H1 (cell line): Measurements from ENCODE around the gene MYH10. TPM values are rescaled to one million over a fixed set of nuclear protein-coding genes. Genes with fewer than 3 reads are reported as not detected.

Experiments
- CHD2 ChIP-seq: IDR thresholded peaks from 2 replicates; pipeline ENCODE4 v1.6.1; 2012; ENCODE audit warnings: low read length, improper control_type of control experiment
- HDAC2 ChIP-seq, 2 experiments: fragments of 300-600 bp in 1 of 2; sonication (generic) in 1 of 2; IDR thresholded peaks; 2 replicates each; pipeline ENCODE4 v1.6.1; 2011 to 2012; ENCODE audit warnings: low read depth in 2 of 2, low read length in 2 of 2, mild to moderate bottlenecking in 2 of 2, moderate library complexity in 2 of 2, borderline replicate concordance in 1 of 2, inconsistent platforms in 1 of 2
- SIN3A ChIP-seq, 2 experiments: IDR thresholded peaks in 1 of 2; conservative IDR thresholded peaks in 1 of 2; 2 replicates each; pipeline ENCODE4 v1.6.1; 2011 to 2012; ENCODE audit warnings: low read length in 2 of 2, improper control_type of control experiment in 1 of 2, low read depth in 1 of 2, mild to moderate bottlenecking in 1 of 2
- SP1 ChIP-seq: IDR thresholded peaks from 2 replicates; pipeline ENCODE4 v1.6.1; 2011; ENCODE audit warnings: low read depth, low read length
- polyA plus RNA-seq, 7 experiments: library from polyadenylated mRNA; depleted of rRNA in 3 of 7; stranded (reverse) in 5 of 7; unstranded in 2 of 7; fragments of >200 nt in 5 of 7; fragments of 200-250 nt in 2 of 7; gene quantifications; 1 replicate in 5 of 7; 2 replicates in 1 of 7; 4 replicates in 1 of 7; pipeline versions ENCODE4 v1.2.1 to v1.2.3, GENCODE V29; 2011 to 2013; ENCODE audit warnings: missing spikeins in 2 of 7, mixed read lengths in 2 of 7
- total RNA-seq: library from RNA; stranded (reverse); fragmentation: NEBNext Ultra II Directional; extraction: Animal tissue kit (Norgen Biotek cat#: 25700); gene quantifications from 2 replicates; pipeline ENCODE4 v1.2.1, GENCODE V29; 2021
- TF ChIP-seq, protein P1 (sequence below): fragments of 300-600 bp; sonication (generic); IDR thresholded peaks from 2 replicates; pipeline ENCODE4 v1.7.1; 2012; ENCODE audit warnings: low read length, moderate library complexity, mild to moderate bottlenecking, inconsistent platforms; ENCODE audit not compliant: insufficient replicate concordance

MYH10 gene
- total and polyA plus RNA-seq, 2 of the 8 experiments (the other 6 are each of a cell fraction or from before 2014, with no cell fraction given), result 64.1 to 289 TPM

DNA sequence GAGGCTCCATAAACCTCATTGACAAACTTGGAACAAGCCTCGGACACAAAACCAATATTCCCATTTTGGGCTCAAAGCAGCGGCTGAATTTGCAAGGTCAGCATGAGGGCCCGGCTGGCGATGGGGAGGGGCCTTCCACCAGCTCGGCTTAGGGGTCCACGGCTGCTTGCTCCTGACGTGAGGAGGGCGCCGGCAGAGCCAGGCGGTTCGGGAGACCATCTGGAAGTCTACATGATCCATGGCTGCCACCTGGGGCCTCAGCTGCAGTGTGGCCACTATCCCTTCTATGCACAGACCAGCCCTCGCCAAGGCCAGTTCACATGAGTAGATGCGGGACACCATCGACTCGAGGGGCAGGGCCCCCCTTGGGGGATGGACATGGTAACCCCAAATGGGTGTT, 155.7 kb downstream of the MYH10 start (continued):
- TF ChIP-seq, protein P1, sequence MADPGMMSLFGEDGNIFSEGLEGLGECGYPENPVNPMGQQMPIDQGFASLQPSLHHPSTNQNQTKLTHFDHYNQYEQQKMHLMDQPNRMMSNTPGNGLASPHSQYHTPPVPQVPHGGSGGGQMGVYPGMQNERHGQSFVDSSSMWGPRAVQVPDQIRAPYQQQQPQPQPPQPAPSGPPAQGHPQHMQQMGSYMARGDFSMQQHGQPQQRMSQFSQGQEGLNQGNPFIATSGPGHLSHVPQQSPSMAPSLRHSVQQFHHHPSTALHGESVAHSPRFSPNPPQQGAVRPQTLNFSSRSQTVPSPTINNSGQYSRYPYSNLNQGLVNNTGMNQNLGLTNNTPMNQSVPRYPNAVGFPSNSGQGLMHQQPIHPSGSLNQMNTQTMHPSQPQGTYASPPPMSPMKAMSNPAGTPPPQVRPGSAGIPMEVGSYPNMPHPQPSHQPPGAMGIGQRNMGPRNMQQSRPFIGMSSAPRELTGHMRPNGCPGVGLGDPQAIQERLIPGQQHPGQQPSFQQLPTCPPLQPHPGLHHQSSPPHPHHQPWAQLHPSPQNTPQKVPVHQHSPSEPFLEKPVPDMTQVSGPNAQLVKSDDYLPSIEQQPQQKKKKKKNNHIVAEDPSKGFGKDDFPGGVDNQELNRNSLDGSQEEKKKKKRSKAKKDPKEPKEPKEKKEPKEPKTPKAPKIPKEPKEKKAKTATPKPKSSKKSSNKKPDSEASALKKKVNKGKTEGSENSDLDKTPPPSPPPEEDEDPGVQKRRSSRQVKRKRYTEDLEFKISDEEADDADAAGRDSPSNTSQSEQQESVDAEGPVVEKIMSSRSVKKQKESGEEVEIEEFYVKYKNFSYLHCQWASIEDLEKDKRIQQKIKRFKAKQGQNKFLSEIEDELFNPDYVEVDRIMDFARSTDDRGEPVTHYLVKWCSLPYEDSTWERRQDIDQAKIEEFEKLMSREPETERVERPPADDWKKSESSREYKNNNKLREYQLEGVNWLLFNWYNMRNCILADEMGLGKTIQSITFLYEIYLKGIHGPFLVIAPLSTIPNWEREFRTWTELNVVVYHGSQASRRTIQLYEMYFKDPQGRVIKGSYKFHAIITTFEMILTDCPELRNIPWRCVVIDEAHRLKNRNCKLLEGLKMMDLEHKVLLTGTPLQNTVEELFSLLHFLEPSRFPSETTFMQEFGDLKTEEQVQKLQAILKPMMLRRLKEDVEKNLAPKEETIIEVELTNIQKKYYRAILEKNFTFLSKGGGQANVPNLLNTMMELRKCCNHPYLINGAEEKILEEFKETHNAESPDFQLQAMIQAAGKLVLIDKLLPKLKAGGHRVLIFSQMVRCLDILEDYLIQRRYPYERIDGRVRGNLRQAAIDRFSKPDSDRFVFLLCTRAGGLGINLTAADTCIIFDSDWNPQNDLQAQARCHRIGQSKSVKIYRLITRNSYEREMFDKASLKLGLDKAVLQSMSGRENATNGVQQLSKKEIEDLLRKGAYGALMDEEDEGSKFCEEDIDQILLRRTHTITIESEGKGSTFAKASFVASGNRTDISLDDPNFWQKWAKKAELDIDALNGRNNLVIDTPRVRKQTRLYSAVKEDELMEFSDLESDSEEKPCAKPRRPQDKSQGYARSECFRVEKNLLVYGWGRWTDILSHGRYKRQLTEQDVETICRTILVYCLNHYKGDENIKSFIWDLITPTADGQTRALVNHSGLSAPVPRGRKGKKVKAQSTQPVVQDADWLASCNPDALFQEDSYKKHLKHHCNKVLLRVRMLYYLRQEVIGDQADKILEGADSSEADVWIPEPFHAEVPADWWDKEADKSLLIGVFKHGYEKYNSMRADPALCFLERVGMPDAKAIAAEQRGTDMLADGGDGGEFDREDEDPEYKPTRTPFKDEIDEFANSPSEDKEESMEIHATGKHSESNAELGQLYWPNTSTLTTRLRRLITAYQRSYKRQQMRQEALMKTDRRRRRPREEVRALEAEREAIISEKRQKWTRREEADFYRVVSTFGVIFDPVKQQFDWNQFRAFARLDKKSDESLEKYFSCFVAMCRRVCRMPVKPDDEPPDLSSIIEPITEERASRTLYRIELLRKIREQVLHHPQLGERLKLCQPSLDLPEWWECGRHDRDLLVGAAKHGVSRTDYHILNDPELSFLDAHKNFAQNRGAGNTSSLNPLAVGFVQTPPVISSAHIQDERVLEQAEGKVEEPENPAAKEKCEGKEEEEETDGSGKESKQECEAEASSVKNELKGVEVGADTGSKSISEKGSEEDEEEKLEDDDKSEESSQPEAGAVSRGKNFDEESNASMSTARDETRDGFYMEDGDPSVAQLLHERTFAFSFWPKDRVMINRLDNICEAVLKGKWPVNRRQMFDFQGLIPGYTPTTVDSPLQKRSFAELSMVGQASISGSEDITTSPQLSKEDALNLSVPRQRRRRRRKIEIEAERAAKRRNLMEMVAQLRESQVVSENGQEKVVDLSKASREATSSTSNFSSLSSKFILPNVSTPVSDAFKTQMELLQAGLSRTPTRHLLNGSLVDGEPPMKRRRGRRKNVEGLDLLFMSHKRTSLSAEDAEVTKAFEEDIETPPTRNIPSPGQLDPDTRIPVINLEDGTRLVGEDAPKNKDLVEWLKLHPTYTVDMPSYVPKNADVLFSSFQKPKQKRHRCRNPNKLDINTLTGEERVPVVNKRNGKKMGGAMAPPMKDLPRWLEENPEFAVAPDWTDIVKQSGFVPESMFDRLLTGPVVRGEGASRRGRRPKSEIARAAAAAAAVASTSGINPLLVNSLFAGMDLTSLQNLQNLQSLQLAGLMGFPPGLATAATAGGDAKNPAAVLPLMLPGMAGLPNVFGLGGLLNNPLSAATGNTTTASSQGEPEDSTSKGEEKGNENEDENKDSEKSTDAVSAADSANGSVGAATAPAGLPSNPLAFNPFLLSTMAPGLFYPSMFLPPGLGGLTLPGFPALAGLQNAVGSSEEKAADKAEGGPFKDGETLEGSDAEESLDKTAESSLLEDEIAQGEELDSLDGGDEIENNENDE, result no peak
- TF ChIP-seq SP1 (no peak), CHD2 (no peak), SIN3A (conservative IDR thresholded peaks at IDR 0.05 in 1 of 2, IDR thresholded peaks at IDR 0.05 in 1 of 2; ENCODE audit: low read depth in 1 of 2, low read length in 2 of 2) (no peak), HDAC2 (IDR thresholded peaks at IDR 0.05; ENCODE audit: borderline replicate concordance in 1 of 2, low read depth in 2 of 2, low read length in 2 of 2) (no peak)
